ENCODE results near the gene MARK1. TPM values are rescaled to one million over a fixed set of nuclear protein-coding genes. Genes with fewer than 3 reads are reported as not detected.
A peak's percentile ranks its signal among the peaks of the same experiment; 100 is the strongest.

MARK1 gene
- total and polyA plus RNA-seq, 9 donors = 1.2 to 8.1 (median 2.8) TPM

- H3K27me3 ChIP-seq = no peaks in the 10 kb centered on the region
- intact Hi-C loops (cut with DNase I) = loop anchor here in 2 of 4 donors (2.0 to 5.0 kb wide), 2 partner anchors 42 kb away; no protein-coding TSS in a partner anchor
- peak within 1 kb of the TSS; percentile 49 for H3K4me3 ChIP-seq
- peak; percentile 72 to 90 (median 78) for DNase-seq
- H3K9me3 ChIP-seq = no peaks in the 10 kb centered on the region
- peak within 1 kb of the TSS; percentile 5 to 58 for H3K27ac ChIP-seq
- WGBS, 3 donors = 2 to 4% (median 4%) methylated on average over 66 to 96 of the region's 96 CpGs
- TF ChIP-seq EP300 (IDR thresholded peaks at IDR 0.05) = no peak
- TF ChIP-seq POLR2A (IDR thresholded peaks at IDR 0.05) = peak; percentile 30
- TF ChIP-seq CTCF (IDR thresholded peaks at IDR 0.05) = peak; percentile 91 to 97 (median 95)
- H3K4me1 ChIP-seq (ENCODE audit: insufficient read depth) = peaks cover 2% of the 10 kb centered on the region
- H3K36me3 ChIP-seq = no peaks in the 10 kb centered on the region
Observed at GRCh38 chr1:220690140-220691052, 162.5 kb downstream of the MARK1 start, which contains the start of gene C1orf115. C1orf115 (plus strand) TSS chr1:220690363; CDS start chr1:220690403, 40 bp downstream.

- Histone ChIP-seq H3K4me3 (peak overlapping the region; percentile 49), H3K27me3 (no peaks in the 10 kb centered on the region), H3K9me3 (no peaks in the 10 kb centered on the region), H3K27ac (peak overlapping the region in 1 of 2 donors; percentile 5), H3K36me3 (no peaks in the 10 kb centered on the region), H3K4me1 (ENCODE audit: insufficient read depth) (peaks cover 2% of the 10 kb centered on the region)
- WGBS, 3 donors = 28 to 49% (median 37%) methylated on average over 14 of the region's 14 CpGs
- no peak for DNase-seq
- TF ChIP-seq EP300 (IDR thresholded peaks at IDR 0.05) = no peak
- TF ChIP-seq POLR2A (IDR thresholded peaks at IDR 0.05) = no peak
- no peak for TF ChIP-seq CTCF (IDR thresholded peaks at IDR 0.05)
- intact Hi-C loops (cut with DNase I) = loop anchor here in 2 of 4 donors (2.0 to 5.0 kb wide), 2 partner anchors 41 to 42 kb away; no protein-coding TSS in a partner anchor
Observed at GRCh38 chr1:220691053-220691684, 163.2 kb downstream of the MARK1 start.

GRCh38 chr1:220692436-220693228 is 164.7 kb downstream of the MARK1 start:
- TF ChIP-seq EP300 (IDR thresholded peaks at IDR 0.05) (no peak), CTCF (IDR thresholded peaks at IDR 0.05) (no peak), POLR2A (IDR thresholded peaks at IDR 0.05) (no peak)
- H3K36me3 ChIP-seq = no peaks in the 10 kb centered on the region
- no peaks in the 10 kb centered on the region for H3K27me3 ChIP-seq
- H3K27ac ChIP-seq = no peak overlapping the region
- no peak overlapping the region for H3K4me3 ChIP-seq
- H3K4me1 ChIP-seq (ENCODE audit: insufficient read depth) = peaks cover 2% of the 10 kb centered on the region
- intact Hi-C loops (cut with DNase I) = loop anchor here in 1 of 4 donors (5.0 kb wide), 1 partner anchor 40 kb away; no protein-coding TSS in a partner anchor
- H3K9me3 ChIP-seq = no peaks in the 10 kb centered on the region
- DNase-seq = no peak
- 92 to 93% (median 93%) methylated on average over 8 of the region's 8 CpGs for WGBS, 3 donors

Data from ovary (tissue), 9 donors.